GM12878 (cell line): ENCODE data around the gene NAV2.

Source experiments
- ESRRA ChIP-seq: IDR thresholded peaks from 2 replicates; pipeline ENCODE4 v1.6.1; 2012; ENCODE audit warnings: mild to moderate bottlenecking, low read length, improper control_type of control experiment
- EZH2 ChIP-seq: IDR thresholded peaks from 2 replicates; pipeline ENCODE4 v1.6.1; 2012; ENCODE audit warnings: low read depth, mild to moderate bottlenecking, control low read depth, inconsistent platforms, low read length, borderline replicate concordance; ENCODE audit not compliant: control insufficient read depth
- JUNB ChIP-seq: IDR thresholded peaks from 2 replicates; pipeline ENCODE4 v1.6.1; 2016; ENCODE audit warnings: antibody characterized with exemption, mild to moderate bottlenecking
- POLR2A ChIP-seq: IDR thresholded peaks from 2 replicates; pipeline ENCODE4 v1.6.1; 2011; ENCODE audit warnings: low read depth, mild to moderate bottlenecking, low read length
- POLR2AphosphoS2 ChIP-seq: IDR thresholded peaks from 2 replicates; pipeline ENCODE4 v1.6.1; 2011; ENCODE audit warnings: low read depth, mild to moderate bottlenecking, low read length, improper control_type of control experiment, moderate library complexity
- RAD21 ChIP-seq: IDR thresholded peaks from 2 replicates; pipeline ENCODE4 v1.6.1; 2011; ENCODE audit warnings: mild to moderate bottlenecking, low read depth, low read length, moderate library complexity; ENCODE audit not compliant: insufficient read depth
- SIN3A ChIP-seq: IDR thresholded peaks from 2 replicates; pipeline ENCODE4 v1.6.1; 2012; ENCODE audit warnings: low read depth, low read length, improper control_type of control experiment
- YY1 ChIP-seq: IDR thresholded peaks from 2 replicates; pipeline ENCODE4 v1.6.1; 2011; ENCODE audit warnings: low read depth, mild to moderate bottlenecking, low read length
- TF ChIP-seq, protein P1 (sequence below): IDR thresholded peaks from 2 replicates; pipeline ENCODE4 v1.6.1; 2012; ENCODE audit warnings: mild to moderate bottlenecking, low read depth, low read length
- TF ChIP-seq, protein P2 (sequence below): IDR thresholded peaks from 2 replicates; pipeline ENCODE4 v1.6.1; 2012; ENCODE audit warnings: low read length, inconsistent platforms
- TF ChIP-seq, protein P3 (sequence below), 3 experiments: IDR thresholded peaks in 2 of 3; conservative IDR thresholded peaks in 1 of 3; 2 replicates each; pipeline ENCODE4 v1.5.1; 2011; ENCODE audit warnings: low read depth in 3 of 3, low read length in 3 of 3, mild to moderate bottlenecking in 3 of 3, control low read depth in 2 of 3, moderate library complexity in 2 of 3, inconsistent platforms in 1 of 3, mixed read lengths in 1 of 3; ENCODE audit not compliant: control insufficient read depth in 2 of 3, insufficient read depth in 1 of 3; ENCODE audit errors: extremely low read depth in 1 of 3
- TF ChIP-seq, protein P4 (sequence below): fragments of 450-650 bp; IDR thresholded peaks from 2 replicates; pipeline ENCODE4 v1.6.1; 2016; ENCODE audit warnings: mild to moderate bottlenecking

DNA sequence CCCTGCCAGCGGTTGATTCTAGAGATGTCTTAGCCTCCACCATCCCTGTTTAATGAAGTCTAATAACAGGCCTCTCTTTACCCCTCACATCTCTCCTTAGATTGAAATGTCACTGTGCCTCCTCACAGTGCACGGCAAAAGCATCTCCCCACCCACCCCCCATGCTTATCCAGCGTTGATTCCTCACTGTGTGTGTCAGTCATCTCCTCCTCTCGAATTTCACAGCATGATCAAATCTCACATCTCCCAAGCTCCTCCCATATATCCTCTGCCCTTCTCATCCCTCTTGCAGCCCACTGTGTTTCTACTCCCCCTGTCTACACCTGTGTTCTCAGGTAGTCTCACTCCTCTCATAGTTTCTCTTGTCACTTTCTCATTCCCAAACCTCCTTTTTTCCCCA, 363.0 kb downstream of the NAV2 start:
- TF ChIP-seq POLR2A (no peak), ESRRA (no peak), SIN3A (no peak), EZH2 (no peak), JUNB (no peak), POLR2AphosphoS2 (no peak), RAD21 (no peak), YY1 (no peak)
- TF ChIP-seq, protein P1, sequence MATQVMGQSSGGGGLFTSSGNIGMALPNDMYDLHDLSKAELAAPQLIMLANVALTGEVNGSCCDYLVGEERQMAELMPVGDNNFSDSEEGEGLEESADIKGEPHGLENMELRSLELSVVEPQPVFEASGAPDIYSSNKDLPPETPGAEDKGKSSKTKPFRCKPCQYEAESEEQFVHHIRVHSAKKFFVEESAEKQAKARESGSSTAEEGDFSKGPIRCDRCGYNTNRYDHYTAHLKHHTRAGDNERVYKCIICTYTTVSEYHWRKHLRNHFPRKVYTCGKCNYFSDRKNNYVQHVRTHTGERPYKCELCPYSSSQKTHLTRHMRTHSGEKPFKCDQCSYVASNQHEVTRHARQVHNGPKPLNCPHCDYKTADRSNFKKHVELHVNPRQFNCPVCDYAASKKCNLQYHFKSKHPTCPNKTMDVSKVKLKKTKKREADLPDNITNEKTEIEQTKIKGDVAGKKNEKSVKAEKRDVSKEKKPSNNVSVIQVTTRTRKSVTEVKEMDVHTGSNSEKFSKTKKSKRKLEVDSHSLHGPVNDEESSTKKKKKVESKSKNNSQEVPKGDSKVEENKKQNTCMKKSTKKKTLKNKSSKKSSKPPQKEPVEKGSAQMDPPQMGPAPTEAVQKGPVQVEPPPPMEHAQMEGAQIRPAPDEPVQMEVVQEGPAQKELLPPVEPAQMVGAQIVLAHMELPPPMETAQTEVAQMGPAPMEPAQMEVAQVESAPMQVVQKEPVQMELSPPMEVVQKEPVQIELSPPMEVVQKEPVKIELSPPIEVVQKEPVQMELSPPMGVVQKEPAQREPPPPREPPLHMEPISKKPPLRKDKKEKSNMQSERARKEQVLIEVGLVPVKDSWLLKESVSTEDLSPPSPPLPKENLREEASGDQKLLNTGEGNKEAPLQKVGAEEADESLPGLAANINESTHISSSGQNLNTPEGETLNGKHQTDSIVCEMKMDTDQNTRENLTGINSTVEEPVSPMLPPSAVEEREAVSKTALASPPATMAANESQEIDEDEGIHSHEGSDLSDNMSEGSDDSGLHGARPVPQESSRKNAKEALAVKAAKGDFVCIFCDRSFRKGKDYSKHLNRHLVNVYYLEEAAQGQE = no peak
- TF ChIP-seq, protein P2, sequence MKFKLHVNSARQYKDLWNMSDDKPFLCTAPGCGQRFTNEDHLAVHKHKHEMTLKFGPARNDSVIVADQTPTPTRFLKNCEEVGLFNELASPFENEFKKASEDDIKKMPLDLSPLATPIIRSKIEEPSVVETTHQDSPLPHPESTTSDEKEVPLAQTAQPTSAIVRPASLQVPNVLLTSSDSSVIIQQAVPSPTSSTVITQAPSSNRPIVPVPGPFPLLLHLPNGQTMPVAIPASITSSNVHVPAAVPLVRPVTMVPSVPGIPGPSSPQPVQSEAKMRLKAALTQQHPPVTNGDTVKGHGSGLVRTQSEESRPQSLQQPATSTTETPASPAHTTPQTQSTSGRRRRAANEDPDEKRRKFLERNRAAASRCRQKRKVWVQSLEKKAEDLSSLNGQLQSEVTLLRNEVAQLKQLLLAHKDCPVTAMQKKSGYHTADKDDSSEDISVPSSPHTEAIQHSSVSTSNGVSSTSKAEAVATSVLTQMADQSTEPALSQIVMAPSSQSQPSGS = no peak
- TF ChIP-seq, protein P3, sequence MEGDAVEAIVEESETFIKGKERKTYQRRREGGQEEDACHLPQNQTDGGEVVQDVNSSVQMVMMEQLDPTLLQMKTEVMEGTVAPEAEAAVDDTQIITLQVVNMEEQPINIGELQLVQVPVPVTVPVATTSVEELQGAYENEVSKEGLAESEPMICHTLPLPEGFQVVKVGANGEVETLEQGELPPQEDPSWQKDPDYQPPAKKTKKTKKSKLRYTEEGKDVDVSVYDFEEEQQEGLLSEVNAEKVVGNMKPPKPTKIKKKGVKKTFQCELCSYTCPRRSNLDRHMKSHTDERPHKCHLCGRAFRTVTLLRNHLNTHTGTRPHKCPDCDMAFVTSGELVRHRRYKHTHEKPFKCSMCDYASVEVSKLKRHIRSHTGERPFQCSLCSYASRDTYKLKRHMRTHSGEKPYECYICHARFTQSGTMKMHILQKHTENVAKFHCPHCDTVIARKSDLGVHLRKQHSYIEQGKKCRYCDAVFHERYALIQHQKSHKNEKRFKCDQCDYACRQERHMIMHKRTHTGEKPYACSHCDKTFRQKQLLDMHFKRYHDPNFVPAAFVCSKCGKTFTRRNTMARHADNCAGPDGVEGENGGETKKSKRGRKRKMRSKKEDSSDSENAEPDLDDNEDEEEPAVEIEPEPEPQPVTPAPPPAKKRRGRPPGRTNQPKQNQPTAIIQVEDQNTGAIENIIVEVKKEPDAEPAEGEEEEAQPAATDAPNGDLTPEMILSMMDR (IDR thresholded peaks at IDR 0.05 in 2 of 3, conservative IDR thresholded peaks at IDR 0.05 in 1 of 3; ENCODE audit: control insufficient read depth in 2 of 3, extremely low read depth in 1 of 3, insufficient read depth in 1 of 3, low read depth in 3 of 3, low read length in 3 of 3) = no peak
- TF ChIP-seq, protein P4, sequence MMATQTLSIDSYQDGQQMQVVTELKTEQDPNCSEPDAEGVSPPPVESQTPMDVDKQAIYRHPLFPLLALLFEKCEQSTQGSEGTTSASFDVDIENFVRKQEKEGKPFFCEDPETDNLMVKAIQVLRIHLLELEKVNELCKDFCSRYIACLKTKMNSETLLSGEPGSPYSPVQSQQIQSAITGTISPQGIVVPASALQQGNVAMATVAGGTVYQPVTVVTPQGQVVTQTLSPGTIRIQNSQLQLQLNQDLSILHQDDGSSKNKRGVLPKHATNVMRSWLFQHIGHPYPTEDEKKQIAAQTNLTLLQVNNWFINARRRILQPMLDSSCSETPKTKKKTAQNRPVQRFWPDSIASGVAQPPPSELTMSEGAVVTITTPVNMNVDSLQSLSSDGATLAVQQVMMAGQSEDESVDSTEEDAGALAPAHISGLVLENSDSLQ = no peak
